C4-2B (cell line): Measurements from ENCODE around the gene TWSG1.

Source experiments
- ZFX ChIP-seq: fragments of 450-650 bp; IDR thresholded peaks from 2 replicates; pipeline ENCODE4 v1.6.1; 2017
- TF ChIP-seq, protein P1 (sequence below): fragments of 450-650 bp; conservative IDR thresholded peaks from 2 replicates; pipeline ENCODE4 v1.5.1; 2017; ENCODE audit warnings: mild to moderate bottlenecking

DNA sequence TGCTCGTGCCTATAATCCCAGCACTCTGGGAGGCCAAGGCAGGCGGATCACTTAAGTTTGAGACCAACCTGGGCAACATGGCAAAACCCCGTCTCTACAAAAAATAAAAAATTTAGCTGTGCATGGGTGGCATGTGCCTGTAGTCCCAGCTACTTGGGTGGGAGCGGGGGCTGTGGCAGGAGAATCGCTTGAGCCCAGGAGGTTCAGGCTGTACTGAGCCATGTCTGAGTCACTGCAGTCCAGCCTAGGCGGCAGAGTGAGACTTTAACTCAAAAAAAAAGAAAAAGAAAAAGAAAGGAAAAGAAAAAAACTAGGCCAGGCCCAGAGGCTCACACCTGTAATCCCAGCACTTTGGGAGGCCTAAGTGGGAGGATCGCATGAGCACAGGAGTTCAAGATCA is 30.8 kb downstream of the TWSG1 start:
- TF ChIP-seq, protein P1, sequence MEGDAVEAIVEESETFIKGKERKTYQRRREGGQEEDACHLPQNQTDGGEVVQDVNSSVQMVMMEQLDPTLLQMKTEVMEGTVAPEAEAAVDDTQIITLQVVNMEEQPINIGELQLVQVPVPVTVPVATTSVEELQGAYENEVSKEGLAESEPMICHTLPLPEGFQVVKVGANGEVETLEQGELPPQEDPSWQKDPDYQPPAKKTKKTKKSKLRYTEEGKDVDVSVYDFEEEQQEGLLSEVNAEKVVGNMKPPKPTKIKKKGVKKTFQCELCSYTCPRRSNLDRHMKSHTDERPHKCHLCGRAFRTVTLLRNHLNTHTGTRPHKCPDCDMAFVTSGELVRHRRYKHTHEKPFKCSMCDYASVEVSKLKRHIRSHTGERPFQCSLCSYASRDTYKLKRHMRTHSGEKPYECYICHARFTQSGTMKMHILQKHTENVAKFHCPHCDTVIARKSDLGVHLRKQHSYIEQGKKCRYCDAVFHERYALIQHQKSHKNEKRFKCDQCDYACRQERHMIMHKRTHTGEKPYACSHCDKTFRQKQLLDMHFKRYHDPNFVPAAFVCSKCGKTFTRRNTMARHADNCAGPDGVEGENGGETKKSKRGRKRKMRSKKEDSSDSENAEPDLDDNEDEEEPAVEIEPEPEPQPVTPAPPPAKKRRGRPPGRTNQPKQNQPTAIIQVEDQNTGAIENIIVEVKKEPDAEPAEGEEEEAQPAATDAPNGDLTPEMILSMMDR = no peak
- no peak for TF ChIP-seq ZFX
